ENCODE data around the gene TM7SF2. TPM values are rescaled to one million over a fixed set of nuclear protein-coding genes. Genes with fewer than 3 reads are reported as not detected.

TM7SF2 gene
- total RNA-seq, 2 experiments from 2014 or later, result 17.4 to 18.1 TPM

- ATAC-seq (no peak), DNase-seq (peak; percentile 59)
- peak overlapping the region; percentile 100 for H3K27ac Mint-ChIP-seq
- CTCF ChIA-PET, result interaction anchor here (0.7 to 2.6 kb wide), 11 partner anchors 8 to 769 kb away, joined by 3 to 20 read pairs (median 5); partner anchors contain the start of genes CCDC85B, SYVN1 and TM7SF2
- POLR2A ChIA-PET, result interaction anchor here (0.5 to 2.0 kb wide), 9 partner anchors 10 to 377 kb away, joined by 3 to 19 read pairs (median 3); partner anchors contain the start of genes MALAT1 and TM7SF2
- H3K4me3 Mint-ChIP-seq, result peak overlapping the region; percentile 100
- H3K36me3 Mint-ChIP-seq (ENCODE audit: low read depth), result peaks cover 60% of the 10 kb centered on the region
- peaks cover 42% of the 10 kb centered on the region for H3K4me1 Mint-ChIP-seq
- intact Hi-C loops (cut with DNase I, micrococcal nuclease), result no loop called here
- H3K27me3 Mint-ChIP-seq, result no peaks in the 10 kb centered on the region
- no peaks in the 10 kb centered on the region for H3K9me3 Mint-ChIP-seq (ENCODE audit: low read depth)
These were observed 9.8 kb downstream of the TM7SF2 start for GRCh38 chr11:65121447-65121864.

DNA sequence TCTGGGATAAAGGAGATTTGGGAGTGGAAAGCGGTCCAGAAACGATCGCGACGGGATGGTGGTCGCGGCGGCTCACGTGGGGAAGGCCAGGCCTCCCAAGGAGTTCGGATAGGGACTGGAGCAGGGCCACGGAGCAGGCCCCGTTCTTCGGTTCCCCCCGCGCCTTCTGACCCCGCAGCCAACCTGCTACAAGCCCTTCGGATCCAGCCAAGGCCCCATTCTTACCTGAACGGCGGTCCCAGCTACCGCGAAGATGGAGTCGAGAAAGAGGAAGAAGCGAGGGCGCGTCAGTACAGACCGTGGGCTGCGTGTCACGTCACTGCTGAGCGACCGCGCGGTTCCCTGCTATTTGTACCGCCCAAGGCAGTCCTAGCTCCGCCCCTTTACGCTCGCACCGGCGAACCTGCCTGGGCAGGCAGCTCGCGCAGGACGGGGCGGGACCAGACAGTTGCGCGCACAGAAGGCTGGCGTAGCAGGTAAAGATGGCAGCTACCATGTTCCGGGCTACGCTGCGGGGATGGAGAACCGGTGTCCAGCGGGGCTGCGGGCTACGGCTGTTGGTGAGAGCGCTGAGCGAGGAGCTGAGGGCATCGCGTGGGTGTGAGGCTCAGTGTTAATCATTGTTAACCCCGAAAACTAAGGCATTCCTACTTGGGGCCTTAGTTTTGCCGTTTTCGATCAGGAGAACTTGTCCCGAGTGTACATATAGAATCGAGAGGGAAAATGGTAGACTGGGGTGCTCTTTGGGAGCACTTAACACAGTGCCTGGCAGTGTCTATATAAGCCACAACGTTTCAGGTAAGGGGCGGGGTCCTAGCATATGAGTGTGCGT is 10.4 kb downstream of the TM7SF2 start, which contains the start of the genes FAU and MRPL49:
Gene FAU (minus strand): TSS at position 270 of the 832 bp plus-strand sequence. CDS start 321 bp downstream, outside the sequence.
Gene MRPL49 (plus strand): TSS at position 457 of the 832 bp plus-strand sequence. CDS start 26 bp downstream, at position 483.
- Mint-ChIP-seq H3K9me3 (ENCODE audit: low read depth) (no peaks in the 10 kb centered on the region), H3K4me1 (peaks cover 39% of the 10 kb centered on the region), H3K27ac (peak within 1 kb of the TSS; percentile 100), H3K36me3 (ENCODE audit: low read depth) (peaks cover 62% of the 10 kb centered on the region), H3K4me3 (peak within 1 kb of the TSS; percentile 100), H3K27me3 (no peaks in the 10 kb centered on the region)
- POLR2A ChIA-PET, result interaction anchor here (0.5 to 2.0 kb wide), 13 partner anchors 9 to 377 kb away, joined by 3 to 19 read pairs (median 3); partner anchors contain the start of genes CAPN1, CDC42EP2, MALAT1 and TM7SF2
- ATAC-seq (peak; percentile 89), DNase-seq (peak; percentile 100)
- CTCF ChIA-PET, result interaction anchor here (0.7 to 2.6 kb wide), 11 partner anchors 9 to 386 kb away, joined by 3 to 20 read pairs (median 5); partner anchors contain the start of genes ARL2, CDCA5, SYVN1 and ZFPL1
- intact Hi-C loops (cut with DNase I, micrococcal nuclease), result loop anchor here (1.0 to 2.0 kb wide), 6 partner anchors 12 to 319 kb away; partner anchors contain the start of genes CDCA5 (in 2 of the 2), SYVN1 (in 2 of the 2), ZFPL1 (in 2 of the 2) and ATG2A (in 1 of the 2)

- intact Hi-C loops (cut with DNase I, micrococcal nuclease), result no loop called here
- ATAC-seq, result no peak
- no peaks in the 10 kb centered on the region for H3K27me3 Mint-ChIP-seq
- H3K9me3 Mint-ChIP-seq (ENCODE audit: low read depth), result no peaks in the 10 kb centered on the region
- CTCF ChIA-PET, result interaction anchor here (0.5 to 1.7 kb wide), 3 partner anchors 10 to 251 kb away, joined by 3 to 4 read pairs (median 3); no protein-coding TSS in a partner anchor
- H3K36me3 Mint-ChIP-seq (ENCODE audit: low read depth), result peaks cover 44% of the 10 kb centered on the region
- peaks cover 27% of the 10 kb centered on the region for H3K4me1 Mint-ChIP-seq
- peak overlapping the region; percentile 24 for H3K4me3 Mint-ChIP-seq
- H3K27ac Mint-ChIP-seq, result peak overlapping the region; percentile 21
- POLR2A ChIA-PET, result no interaction called here
- DNase-seq, result no peak
These were observed 13.0 kb downstream of the TM7SF2 start for GRCh38 chr11:65124480-65125196.

DNA sequence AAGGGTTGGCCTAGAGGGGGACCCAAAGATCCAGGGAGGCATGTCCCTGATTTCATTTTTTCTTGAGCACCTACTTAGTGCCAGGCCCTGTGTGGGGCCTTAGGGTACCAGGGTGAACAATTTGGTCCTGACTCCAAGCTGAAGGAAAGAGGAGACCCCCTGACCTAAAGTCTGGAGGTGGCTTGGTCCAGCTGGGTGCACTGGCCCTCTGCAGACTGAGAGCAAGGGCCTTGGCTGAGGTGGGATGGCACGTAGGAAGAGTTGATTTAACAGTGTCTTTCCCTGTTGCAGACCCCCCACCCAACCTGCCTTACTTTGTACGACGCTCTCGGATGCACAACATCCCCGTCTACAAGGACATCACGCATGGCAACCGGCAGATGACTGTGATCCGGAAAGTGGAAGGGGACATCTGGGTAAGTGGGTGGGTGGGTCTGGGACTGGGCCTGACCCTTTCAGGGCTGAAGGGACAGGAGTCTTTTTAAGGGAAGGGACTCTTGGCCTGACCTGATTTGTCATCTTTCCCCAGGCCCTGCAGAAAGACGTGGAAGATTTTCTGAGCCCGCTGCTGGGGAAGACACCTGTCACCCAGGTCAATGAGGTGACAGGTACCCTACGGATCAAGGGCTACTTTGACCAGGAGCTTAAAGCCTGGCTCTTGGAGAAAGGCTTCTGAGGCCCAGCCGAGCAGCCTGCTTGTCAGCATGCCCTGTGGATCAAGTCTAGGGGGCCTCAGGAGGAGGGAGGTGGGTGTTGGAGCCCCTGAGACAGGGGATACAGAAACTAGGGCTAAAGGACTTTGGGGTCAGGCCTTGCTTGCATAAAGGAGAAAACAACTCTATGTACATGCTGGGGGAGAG is 13.8 kb downstream of the TM7SF2 start:
- DNase-seq (no peak), ATAC-seq (no peak)
- intact Hi-C loops (cut with DNase I, micrococcal nuclease), result no loop called here
- peaks cover 36% of the 10 kb centered on the region for H3K36me3 Mint-ChIP-seq (ENCODE audit: low read depth)
- no peak overlapping the region for H3K4me3 Mint-ChIP-seq
- H3K27ac Mint-ChIP-seq, result no peak overlapping the region
- ChIA-PET CTCF (interaction anchor here (0.7 kb wide), 1 partner anchor 21 kb away, joined by 3 read pairs; no protein-coding TSS in a partner anchor), POLR2A (no interaction called here)
- H3K9me3 Mint-ChIP-seq (ENCODE audit: low read depth), result no peaks in the 10 kb centered on the region
- H3K27me3 Mint-ChIP-seq, result no peaks in the 10 kb centered on the region
- H3K4me1 Mint-ChIP-seq, result peaks cover 20% of the 10 kb centered on the region

GRCh38 chr11:65126624-65127274 is 15.1 kb downstream of the TM7SF2 start:
- ATAC-seq, result no peak
- ChIA-PET CTCF (interaction anchor here (1.1 kb wide), 1 partner anchor 15 kb away, joined by 4 read pairs; the partner anchor contains the start of gene TM7SF2), POLR2A (interaction anchor here (0.6 kb wide), 1 partner anchor 19 kb away, joined by 6 read pairs; no protein-coding TSS in a partner anchor)
- Mint-ChIP-seq H3K9me3 (ENCODE audit: low read depth) (no peaks in the 10 kb centered on the region), H3K27ac (no peak overlapping the region), H3K4me1 (peaks cover 14% of the 10 kb centered on the region), H3K4me3 (no peak overlapping the region), H3K36me3 (ENCODE audit: low read depth) (peaks cover 28% of the 10 kb centered on the region), H3K27me3 (no peaks in the 10 kb centered on the region)
- DNase-seq, result no peak
- intact Hi-C loops (cut with DNase I, micrococcal nuclease), result no loop called here

GRCh38 chr11:65127473-65128181 is 16.0 kb downstream of the TM7SF2 start:
- Mint-ChIP-seq H3K4me1 (peaks cover 17% of the 10 kb centered on the region), H3K9me3 (ENCODE audit: low read depth) (no peaks in the 10 kb centered on the region), H3K36me3 (ENCODE audit: low read depth) (peaks cover 26% of the 10 kb centered on the region), H3K27ac (no peak overlapping the region), H3K27me3 (no peaks in the 10 kb centered on the region), H3K4me3 (no peak overlapping the region)
- no peak for ATAC-seq
- no peak for DNase-seq
- ChIA-PET CTCF (interaction anchor here (0.7 to 1.1 kb wide), 2 partner anchors 16 to 70 kb away, joined by 3 to 4 read pairs; partner anchors contain the start of gene TM7SF2), POLR2A (interaction anchor here (0.6 to 1.1 kb wide), 2 partner anchors 206 to 315 kb away, joined by 3 to 4 read pairs; partner anchors contain the start of gene DPF2)
- intact Hi-C loops (cut with DNase I, micrococcal nuclease), result no loop called here

GRCh38 chr11:65128182-65129145 is 16.8 kb downstream of the TM7SF2 start:
- ATAC-seq, result no peak
- ChIA-PET CTCF (interaction anchor here (0.7 to 0.9 kb wide), 2 partner anchors 16 to 260 kb away, joined by 3 read pairs; no protein-coding TSS in a partner anchor), POLR2A (interaction anchor here (0.6 to 1.1 kb wide), 2 partner anchors 205 to 316 kb away, joined by 3 to 4 read pairs; partner anchors contain the start of gene DPF2)
- H3K9me3 Mint-ChIP-seq (ENCODE audit: low read depth), result no peaks in the 10 kb centered on the region
- H3K36me3 Mint-ChIP-seq (ENCODE audit: low read depth), result peaks cover 30% of the 10 kb centered on the region
- no peak overlapping the region for H3K27ac Mint-ChIP-seq
- peaks cover 20% of the 10 kb centered on the region for H3K4me1 Mint-ChIP-seq
- H3K27me3 Mint-ChIP-seq, result no peaks in the 10 kb centered on the region
- H3K4me3 Mint-ChIP-seq, result no peak overlapping the region
- intact Hi-C loops (cut with DNase I, micrococcal nuclease), result no loop called here
- no peak for DNase-seq

DNA sequence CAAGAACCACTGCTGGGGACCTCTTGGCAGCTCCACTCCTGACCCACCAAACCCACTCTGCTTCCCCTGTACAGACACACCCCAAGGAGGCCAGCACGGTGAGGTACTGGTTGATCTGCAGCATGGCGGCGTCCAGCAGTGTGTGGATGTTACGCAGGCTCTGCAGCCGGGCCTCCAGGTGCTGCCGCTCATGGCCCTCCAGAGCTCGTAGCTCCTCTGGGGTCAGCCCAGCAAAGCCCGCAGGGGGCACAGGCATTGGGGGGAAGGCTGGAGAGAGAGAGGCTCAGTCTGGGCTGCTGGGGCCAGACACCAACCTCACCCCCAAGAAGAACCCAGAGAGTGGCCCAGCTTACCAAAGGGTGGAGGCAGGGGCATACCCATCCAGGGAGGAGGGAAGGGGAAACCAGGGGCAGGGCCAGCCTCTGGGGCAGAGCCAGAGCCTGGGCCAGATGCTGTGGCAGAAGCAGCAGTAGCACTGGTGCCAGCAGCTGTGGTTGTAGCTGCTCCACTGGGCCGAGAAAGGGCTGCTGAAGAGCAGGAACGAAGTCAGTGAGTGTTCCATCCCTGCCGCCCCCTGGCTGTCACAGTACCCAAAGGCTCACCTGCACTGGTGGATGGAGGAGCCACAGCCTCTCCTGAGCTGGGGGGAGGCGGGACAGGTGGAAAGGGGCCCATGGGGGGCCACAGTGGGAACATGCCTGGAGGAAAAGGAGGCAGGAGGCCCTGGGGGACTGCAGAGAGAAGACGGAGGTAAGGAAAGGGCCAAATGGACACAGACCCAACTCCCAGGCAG is 18.2 kb downstream of the TM7SF2 start:
- peaks cover 22% of the 10 kb centered on the region for H3K36me3 Mint-ChIP-seq (ENCODE audit: low read depth)
- ATAC-seq (no peak), DNase-seq (no peak)
- intact Hi-C loops (cut with DNase I, micrococcal nuclease), result no loop called here
- no peak overlapping the region for H3K27ac Mint-ChIP-seq
- POLR2A ChIA-PET, result no interaction called here
- H3K9me3 Mint-ChIP-seq (ENCODE audit: low read depth), result no peaks in the 10 kb centered on the region
- H3K4me3 Mint-ChIP-seq, result no peak overlapping the region
- H3K4me1 Mint-ChIP-seq, result peaks cover 15% of the 10 kb centered on the region
- no peaks in the 10 kb centered on the region for H3K27me3 Mint-ChIP-seq
- CTCF ChIA-PET, result interaction anchor here (0.5 to 0.7 kb wide), 2 partner anchors 96 to 261 kb away, joined by 3 read pairs; no protein-coding TSS in a partner anchor
